Lower lobe of right lung (tissue), 2 donors: ENCODE results near the gene ALG1. TPM values are rescaled to one million over a fixed set of nuclear protein-coding genes. Genes with fewer than 3 reads are reported as not detected.
"Not testable (repeated sequence)": the region's sequence is repeated elsewhere in the genome, so short reads cannot be mapped to it uniquely, and the experiment has no call there.

Experiments
- ATAC-seq, 2 donors: fragments of 200-7000 bp; cut with Tn5 transposase; one replicate each; pipeline ENCODE4 v1.9.1; 2020 to 2022; ENCODE audit warnings: mild to moderate bottlenecking in 2 of 2, moderate library complexity in 2 of 2
- DNase-seq: peaks from one replicate; pipeline ENCODE4 v3.0.0-alpha.2; 2020
- H3K27ac ChIP-seq: fragments of 200-600 bp; one replicate; pipeline ENCODE4 v1.8.0; 2022
- H3K27me3 ChIP-seq: fragments of 200-600 bp; one replicate; pipeline ENCODE4 v1.8.0; 2022; ENCODE audit warnings: low read depth
- H3K36me3 ChIP-seq: fragments of 200-600 bp; one replicate; pipeline ENCODE4 v1.8.0; 2022; ENCODE audit warnings: mild to moderate bottlenecking
- H3K4me1 ChIP-seq: fragments of 200-600 bp; one replicate; pipeline ENCODE4 v1.8.0; 2022
- H3K4me3 ChIP-seq: fragments of 200-600 bp; one replicate; pipeline ENCODE4 v1.8.0; 2022; ENCODE audit warnings: mild to moderate bottlenecking
- H3K9me3 ChIP-seq: fragments of 200-600 bp; one replicate; pipeline ENCODE4 v1.8.0; 2022
- intact Hi-C: fragments of 100-400 bp; cut with DNase I; formaldehyde crosslinking; loops from one replicate; pipeline ENCODE4 v1.11.0; 2022
- total RNA-seq: library from RNA; stranded (reverse); fragmentation: NEBNext Ultra II Directional; extraction: Animal tissue kit (Norgen Biotek cat#: 25700); gene quantifications from one replicate; pipeline ENCODE4 v1.2.1, GENCODE V29; 2021
- TF ChIP-seq, protein P1 (sequence below): fragments of 200-600 bp; IDR thresholded peaks from one replicate; pipeline ENCODE4 v1.8.0; 2022; ENCODE audit warnings: antibody characterized with exemption, mild to moderate bottlenecking
- donor health status: DM: no; HTN: yes; CAD: no; lungs with severe emphysema.

ALG1 gene
- total RNA-seq, 1 donor from 2014 or later, result 17.8 TPM

DNA sequence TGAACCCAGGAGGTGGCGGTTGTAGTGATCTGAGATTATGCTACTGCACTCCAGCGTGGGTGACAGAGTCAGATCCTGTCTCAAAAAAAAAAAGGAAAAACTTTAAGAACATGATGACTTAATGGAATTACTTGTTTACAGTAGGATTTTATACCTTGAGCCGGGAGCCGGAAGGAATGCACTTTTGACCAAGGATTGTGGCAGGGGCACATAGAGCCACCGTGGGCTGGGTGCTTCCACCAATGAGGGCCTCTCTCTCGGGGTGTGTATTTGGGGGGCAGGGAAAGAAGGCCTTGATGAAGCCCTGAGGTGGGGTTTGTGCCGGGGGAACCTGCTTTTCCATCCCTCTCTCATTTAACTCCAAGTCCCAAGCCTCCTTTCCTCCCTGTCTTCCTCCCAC lies 31.2 kb upstream of the ALG1 start:
- H3K4me3 ChIP-seq, result no peak overlapping the region
- H3K4me1 ChIP-seq, result no peaks in the 10 kb centered on the region
- H3K27ac ChIP-seq, result no peak overlapping the region
- TF ChIP-seq, protein P1, sequence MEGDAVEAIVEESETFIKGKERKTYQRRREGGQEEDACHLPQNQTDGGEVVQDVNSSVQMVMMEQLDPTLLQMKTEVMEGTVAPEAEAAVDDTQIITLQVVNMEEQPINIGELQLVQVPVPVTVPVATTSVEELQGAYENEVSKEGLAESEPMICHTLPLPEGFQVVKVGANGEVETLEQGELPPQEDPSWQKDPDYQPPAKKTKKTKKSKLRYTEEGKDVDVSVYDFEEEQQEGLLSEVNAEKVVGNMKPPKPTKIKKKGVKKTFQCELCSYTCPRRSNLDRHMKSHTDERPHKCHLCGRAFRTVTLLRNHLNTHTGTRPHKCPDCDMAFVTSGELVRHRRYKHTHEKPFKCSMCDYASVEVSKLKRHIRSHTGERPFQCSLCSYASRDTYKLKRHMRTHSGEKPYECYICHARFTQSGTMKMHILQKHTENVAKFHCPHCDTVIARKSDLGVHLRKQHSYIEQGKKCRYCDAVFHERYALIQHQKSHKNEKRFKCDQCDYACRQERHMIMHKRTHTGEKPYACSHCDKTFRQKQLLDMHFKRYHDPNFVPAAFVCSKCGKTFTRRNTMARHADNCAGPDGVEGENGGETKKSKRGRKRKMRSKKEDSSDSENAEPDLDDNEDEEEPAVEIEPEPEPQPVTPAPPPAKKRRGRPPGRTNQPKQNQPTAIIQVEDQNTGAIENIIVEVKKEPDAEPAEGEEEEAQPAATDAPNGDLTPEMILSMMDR, result no peak
- intact Hi-C loops, result no loop called here
- DNase-seq (peak; percentile 20), ATAC-seq (no peak)
- H3K36me3 ChIP-seq, result peaks cover 9% of the 10 kb centered on the region
- H3K9me3 ChIP-seq, result no peaks in the 10 kb centered on the region
- no peaks in the 10 kb centered on the region for H3K27me3 ChIP-seq

DNA sequence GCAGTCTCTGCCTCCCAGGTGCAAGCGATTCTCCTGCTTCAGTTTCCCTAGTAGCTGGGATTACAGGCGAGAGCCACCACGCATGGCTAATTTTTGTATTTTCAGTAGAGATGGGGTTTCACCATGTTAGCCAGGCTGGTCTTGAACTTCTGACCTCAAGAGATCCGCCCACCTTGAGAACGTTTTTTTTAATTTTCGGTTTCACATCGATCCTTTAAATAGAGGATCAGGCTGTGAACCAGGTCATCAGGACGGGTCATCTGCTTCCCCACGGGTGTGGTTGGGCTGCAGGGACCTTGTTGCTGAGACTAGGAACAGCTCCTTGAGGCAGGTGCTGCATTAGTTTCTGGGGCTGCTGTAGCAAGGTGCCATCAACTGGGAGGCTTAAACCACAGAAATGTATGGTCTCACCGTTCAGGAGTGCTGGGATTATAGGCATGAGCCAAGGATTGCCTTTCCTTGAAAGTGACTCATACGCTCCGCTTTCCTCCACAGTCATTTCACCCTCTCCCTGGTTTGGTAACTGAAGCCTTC lies 30.0 kb upstream of the ALG1 start:
- intact Hi-C loops, result no loop called here

DNA sequence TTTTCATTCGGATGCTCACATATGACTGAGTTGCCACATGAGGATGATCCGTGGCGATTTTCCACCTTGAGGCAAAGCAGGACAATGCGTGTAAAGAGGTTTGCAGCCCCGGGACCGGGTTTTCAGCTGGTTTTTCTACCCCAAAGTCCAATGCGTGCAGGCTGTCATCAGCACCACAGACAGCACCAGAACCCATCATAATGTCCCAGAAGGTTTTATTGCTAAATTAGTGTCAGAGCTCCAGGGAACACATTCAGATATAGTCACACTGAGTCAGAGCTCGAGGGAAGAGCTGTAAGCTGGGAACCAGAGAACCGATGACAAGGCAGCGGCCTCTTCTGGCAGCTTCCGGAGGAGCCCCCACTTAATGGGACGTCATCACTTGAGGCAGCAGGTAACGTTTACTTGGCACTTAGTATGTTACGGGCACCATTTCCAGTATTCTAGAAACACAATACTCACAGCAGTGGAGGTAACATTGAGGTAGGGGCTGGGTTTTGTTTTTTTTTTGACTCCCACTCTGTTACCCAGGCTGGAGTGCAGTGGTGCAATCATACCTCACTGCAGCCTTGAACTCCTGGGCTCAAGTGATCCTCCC lies 29.0 kb upstream of the ALG1 start:
- no peaks in the 10 kb centered on the region for H3K4me1 ChIP-seq
- H3K9me3 ChIP-seq, result no peaks in the 10 kb centered on the region
- TF ChIP-seq, protein P1, result no peak
- H3K27me3 ChIP-seq, result no peaks in the 10 kb centered on the region
- intact Hi-C loops, result no loop called here
- peaks cover 31% of the 10 kb centered on the region for H3K36me3 ChIP-seq
- ATAC-seq (no peak), DNase-seq (no peak)
- no peak overlapping the region for H3K27ac ChIP-seq
- no peak overlapping the region for H3K4me3 ChIP-seq

More for the DNA sequence above, 30.0 kb upstream of the ALG1 start:
- Histone ChIP-seq H3K9me3 (no peaks in the 10 kb centered on the region), H3K36me3 (peaks cover 21% of the 10 kb centered on the region), H3K4me3 (no peak overlapping the region), H3K27me3 (no peaks in the 10 kb centered on the region), H3K4me1 (no peaks in the 10 kb centered on the region), H3K27ac (no peak overlapping the region)
- TF ChIP-seq, protein P1, result no peak
- DNase-seq (peak; percentile 9), ATAC-seq (no peak)

DNA sequence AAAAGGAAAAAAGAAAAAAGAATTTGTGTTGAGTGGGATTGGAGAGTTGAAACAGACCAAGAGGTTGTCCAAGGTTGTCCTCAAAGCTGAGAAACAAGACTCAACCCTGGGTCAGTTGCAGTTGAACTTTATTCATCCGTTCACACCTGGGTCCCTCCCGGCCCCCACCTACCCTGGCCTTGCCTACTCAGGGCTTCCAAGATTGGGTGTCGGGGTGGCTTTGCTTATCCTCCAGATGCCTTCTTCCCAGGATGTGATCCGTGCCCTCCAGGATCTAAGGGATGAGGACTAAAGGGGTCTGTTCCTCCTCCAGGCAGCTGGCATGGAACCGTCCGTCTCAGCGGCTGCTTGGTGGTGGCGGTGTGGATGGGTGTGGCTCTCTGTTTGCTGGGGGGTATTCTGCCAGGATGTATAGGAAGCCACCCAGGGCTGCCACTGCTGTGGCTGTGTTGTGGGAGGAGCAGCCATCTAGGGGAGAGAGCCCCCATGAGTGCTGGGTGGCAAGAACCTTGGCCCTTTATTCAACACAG lies 27.6 kb upstream of the ALG1 start:
- Histone ChIP-seq H3K27me3 (no peaks in the 10 kb centered on the region), H3K9me3 (no peaks in the 10 kb centered on the region), H3K27ac (no peak overlapping the region), H3K36me3 (peaks cover 40% of the 10 kb centered on the region), H3K4me1 (no peaks in the 10 kb centered on the region), H3K4me3 (no peak overlapping the region)
- intact Hi-C loops, result no loop called here
- ATAC-seq (no peak), DNase-seq (peak; percentile 12)
- TF ChIP-seq, protein P1, result no peak

DNA sequence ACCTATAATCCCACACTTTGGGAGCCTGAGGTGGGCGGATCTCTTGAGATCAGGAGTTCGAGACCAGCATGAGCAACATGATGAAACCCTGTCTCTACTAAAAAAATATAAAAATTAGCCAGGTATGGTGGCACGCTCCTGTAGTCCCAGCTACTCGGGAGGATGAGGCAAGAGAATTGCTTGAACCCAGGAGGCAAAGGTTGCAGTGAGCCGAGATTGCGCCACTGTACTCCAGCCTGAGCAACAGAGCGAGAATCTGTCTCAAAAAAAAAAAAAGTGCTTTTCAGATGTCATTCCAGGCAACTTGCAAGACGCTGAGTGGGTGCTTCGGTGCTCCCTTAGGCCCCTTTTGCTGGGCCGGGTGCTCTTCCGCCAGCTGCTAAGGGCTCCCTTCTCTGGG lies 27.1 kb upstream of the ALG1 start:
- DNase-seq, H3K27ac ChIP-seq, intact Hi-C loops, ATAC-seq, H3K4me3 ChIP-seq, H3K9me3 ChIP-seq, H3K27me3 ChIP-seq, H3K4me1 ChIP-seq: not testable (repeated sequence)
- H3K36me3 ChIP-seq, result peaks cover 40% of the 10 kb centered on the region

GRCh38 chr16:5045499-5046115 lies 26.0 kb upstream of the ALG1 start:
- Histone ChIP-seq H3K9me3 (no peaks in the 10 kb centered on the region), H3K27me3 (no peaks in the 10 kb centered on the region), H3K27ac (no peak overlapping the region), H3K4me1 (no peaks in the 10 kb centered on the region), H3K36me3 (peaks cover 40% of the 10 kb centered on the region), H3K4me3 (no peak overlapping the region)
- intact Hi-C loops, result no loop called here
- TF ChIP-seq, protein P1, result no peak
- ATAC-seq (peak in 1 of 2 donors; percentile 27), DNase-seq (peak; percentile 17)
